ENCODE measurements around the gene ZDHHC12.

DNA sequence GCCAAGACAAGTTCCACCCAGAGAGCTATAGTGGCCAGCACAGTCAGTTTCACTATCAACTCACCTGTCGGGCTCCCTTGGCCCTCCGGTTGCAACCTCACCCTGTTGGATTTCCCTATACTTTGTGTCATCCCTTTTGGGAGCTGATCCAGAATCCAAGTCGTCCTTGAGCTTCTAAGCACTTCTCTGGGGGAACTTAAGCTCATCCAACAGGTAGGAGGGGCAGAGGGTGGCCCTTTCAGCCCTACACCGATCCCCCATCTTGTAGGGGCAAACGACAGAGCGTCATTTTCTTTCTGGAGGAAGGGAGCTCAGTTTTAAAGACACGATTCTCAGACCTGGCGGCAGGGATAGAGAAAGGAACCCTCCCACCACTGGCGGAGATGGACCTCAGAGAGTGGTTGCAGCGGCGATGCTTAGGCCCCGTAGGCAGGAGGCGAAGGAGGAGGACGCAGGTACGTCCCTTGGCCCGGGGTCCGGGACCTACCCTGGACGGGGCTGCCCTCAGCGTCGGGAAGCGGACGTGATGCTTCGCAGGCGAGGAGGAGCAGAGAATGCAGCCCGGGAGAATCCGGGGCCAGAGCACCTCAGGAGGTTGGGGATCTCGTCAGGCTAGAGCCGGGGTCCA is 47.3 kb upstream of the ZDHHC12 start:
- TF ChIP-seq POLR2A (IDR thresholded peaks at IDR 0.05): no peak
- no peak for TF ChIP-seq CTCF (IDR thresholded peaks at IDR 0.05)

Data from heart left ventricle (tissue), 13 donors.